SK-N-SH treated with all-trans-retinoic acid at 6 μM for 48 hours (cell line): ENCODE results near the gene DNAH14.

ENCODE experiments used
- ARNTL ChIP-seq: fragments of 450-650 bp; formaldehyde crosslinking; IDR thresholded peaks from 2 replicates; pipeline ENCODE4 v1.5.0; 2020; ENCODE audit warnings: low read depth, mild to moderate bottlenecking, moderate library complexity, borderline replicate concordance
- CREB5 ChIP-seq: fragments of 250-450 bp; sonication (Bioruptor Pico); IDR thresholded peaks from 2 replicates; pipeline ENCODE4 v1.5.1; 2020; ENCODE audit warnings: low read depth, mild to moderate bottlenecking, moderate library complexity
- CSDC2 ChIP-seq: fragments of 250-450 bp; sonication (Bioruptor Pico); IDR thresholded peaks from 2 replicates; pipeline ENCODE4 v1.5.0; 2020; ENCODE audit warnings: mild to moderate bottlenecking, moderate library complexity
- ESRRG ChIP-seq: fragments of 250-450 bp; sonication (Bioruptor Pico); IDR thresholded peaks from 2 replicates; pipeline ENCODE4 v1.6.1; 2021; ENCODE audit warnings: mild to moderate bottlenecking
- RARB ChIP-seq: fragments of 250-450 bp; sonication (Bioruptor Pico); IDR thresholded peaks from 2 replicates; pipeline ENCODE4 v1.8.0; 2021; ENCODE audit warnings: mild to moderate bottlenecking, moderate library complexity
- TCF4 ChIP-seq: fragments of 250-450 bp; sonication (Bioruptor Pico); IDR thresholded peaks from 2 replicates; pipeline ENCODE4 v1.8.0; 2021; ENCODE audit warnings: mild to moderate bottlenecking, moderate library complexity, borderline replicate concordance
- ZC3H10 ChIP-seq: fragments of 250-450 bp; sonication (Bioruptor Pico); IDR thresholded peaks from 2 replicates; pipeline ENCODE4 v1.5.1; 2021; ENCODE audit warnings: mild to moderate bottlenecking, moderate library complexity
- ZFP3 ChIP-seq: fragments of 250-450 bp; sonication (Bioruptor Pico); IDR thresholded peaks from 2 replicates; pipeline ENCODE4 v1.5.0; 2020; ENCODE audit warnings: mild to moderate bottlenecking, moderate library complexity
- ZFP30 ChIP-seq: fragments of 450-650 bp; formaldehyde crosslinking; IDR thresholded peaks from 2 replicates; pipeline ENCODE4 v1.5.0; 2022; ENCODE audit warnings: mild to moderate bottlenecking, moderate library complexity
- ZNF565 ChIP-seq: fragments of 450-650 bp; formaldehyde crosslinking; conservative IDR thresholded peaks from 2 replicates; pipeline ENCODE4 v1.5.0; 2020; ENCODE audit warnings: low read depth, mild to moderate bottlenecking, moderate library complexity
- TF ChIP-seq, protein P1 (sequence below): fragments of 250-450 bp; sonication (Bioruptor Pico); IDR thresholded peaks from 2 replicates; pipeline ENCODE4 v1.8.0; 2020; ENCODE audit warnings: mild to moderate bottlenecking, moderate library complexity, borderline replicate concordance
- TF ChIP-seq, protein P2 (sequence below): fragments of 250-450 bp; sonication (Bioruptor Pico); IDR thresholded peaks from 2 replicates; pipeline ENCODE4 v1.8.0; 2021; ENCODE audit warnings: low read depth, mild to moderate bottlenecking, moderate library complexity, borderline replicate concordance

GRCh38 chr1:225435957-225436392 is 506.5 kb downstream of the DNAH14 start:
- TF ChIP-seq CREB5 (CRISPR knock-in tag) (no peak), ZFP3 (CRISPR knock-in tag) (no peak), ZC3H10 (no peak), RARB (CRISPR knock-in tag) (no peak), ESRRG (CRISPR knock-in tag) (no peak), ZNF565 (CRISPR knock-in tag) (no peak), ARNTL (CRISPR knock-in tag) (no peak), ZFP30 (no peak), CSDC2 (CRISPR knock-in tag) (no peak), TCF4 (CRISPR knock-in tag) (no peak)
- TF ChIP-seq, protein P1, sequence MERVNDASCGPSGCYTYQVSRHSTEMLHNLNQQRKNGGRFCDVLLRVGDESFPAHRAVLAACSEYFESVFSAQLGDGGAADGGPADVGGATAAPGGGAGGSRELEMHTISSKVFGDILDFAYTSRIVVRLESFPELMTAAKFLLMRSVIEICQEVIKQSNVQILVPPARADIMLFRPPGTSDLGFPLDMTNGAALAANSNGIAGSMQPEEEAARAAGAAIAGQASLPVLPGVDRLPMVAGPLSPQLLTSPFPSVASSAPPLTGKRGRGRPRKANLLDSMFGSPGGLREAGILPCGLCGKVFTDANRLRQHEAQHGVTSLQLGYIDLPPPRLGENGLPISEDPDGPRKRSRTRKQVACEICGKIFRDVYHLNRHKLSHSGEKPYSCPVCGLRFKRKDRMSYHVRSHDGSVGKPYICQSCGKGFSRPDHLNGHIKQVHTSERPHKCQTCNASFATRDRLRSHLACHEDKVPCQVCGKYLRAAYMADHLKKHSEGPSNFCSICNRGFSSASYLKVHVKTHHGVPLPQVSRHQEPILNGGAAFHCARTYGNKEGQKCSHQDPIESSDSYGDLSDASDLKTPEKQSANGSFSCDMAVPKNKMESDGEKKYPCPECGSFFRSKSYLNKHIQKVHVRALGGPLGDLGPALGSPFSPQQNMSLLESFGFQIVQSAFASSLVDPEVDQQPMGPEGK (CRISPR knock-in tag), result no peak
- TF ChIP-seq, protein P2, sequence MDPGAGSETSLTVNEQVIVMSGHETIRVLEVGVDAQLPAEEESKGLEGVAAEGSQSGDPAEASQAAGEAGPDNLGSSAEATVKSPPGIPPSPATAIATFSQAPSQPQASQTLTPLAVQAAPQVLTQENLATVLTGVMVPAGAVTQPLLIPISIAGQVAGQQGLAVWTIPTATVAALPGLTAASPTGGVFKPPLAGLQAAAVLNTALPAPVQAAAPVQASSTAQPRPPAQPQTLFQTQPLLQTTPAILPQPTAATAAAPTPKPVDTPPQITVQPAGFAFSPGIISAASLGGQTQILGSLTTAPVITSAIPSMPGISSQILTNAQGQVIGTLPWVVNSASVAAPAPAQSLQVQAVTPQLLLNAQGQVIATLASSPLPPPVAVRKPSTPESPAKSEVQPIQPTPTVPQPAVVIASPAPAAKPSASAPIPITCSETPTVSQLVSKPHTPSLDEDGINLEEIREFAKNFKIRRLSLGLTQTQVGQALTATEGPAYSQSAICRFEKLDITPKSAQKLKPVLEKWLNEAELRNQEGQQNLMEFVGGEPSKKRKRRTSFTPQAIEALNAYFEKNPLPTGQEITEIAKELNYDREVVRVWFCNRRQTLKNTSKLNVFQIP (CRISPR knock-in tag), result no peak
